HG03175 (cell line): ENCODE results near the gene MROH2B.

ENCODE experiments used
- ATAC-seq: cut with Tn5 transposase; IDR thresholded peaks from one replicate; pipeline ENCODE4 v1.9.1; 2021; ENCODE audit warnings: mild to moderate bottlenecking, moderate library complexity; ENCODE audit not compliant: unreplicated experiment

The MROH2B gene

DNA sequence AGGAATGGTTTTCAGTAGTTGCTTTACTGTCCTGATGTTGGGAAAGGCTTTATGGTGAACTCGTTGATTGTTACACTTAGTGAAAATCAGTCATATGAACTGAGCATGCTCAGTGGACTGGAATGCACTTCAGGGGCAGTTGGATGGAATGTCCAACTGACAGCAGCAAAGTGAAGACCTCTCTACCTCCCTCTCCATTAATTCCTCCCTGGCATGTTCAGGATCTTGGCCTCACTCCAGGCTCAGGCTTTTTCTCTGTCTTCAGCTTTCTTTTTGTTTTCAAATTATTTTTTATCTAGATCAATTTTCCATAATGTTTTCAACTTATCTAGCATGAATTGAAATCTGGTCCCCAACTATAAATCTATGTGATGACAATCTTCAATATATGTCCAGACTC, at the start of gene MROH2B:
Gene MROH2B (minus strand): TSS at position 101 of the 400 bp plus-strand sequence. CDS start 490 bp downstream, outside the sequence.
- no peak for ATAC-seq

GRCh38 chr5:41120600-41120999, 49.5 kb upstream of the MROH2B start:
- ATAC-seq = no peak

GRCh38 chr5:41118177-41118576, 47.0 kb upstream of the MROH2B start:
- no peak for ATAC-seq

DNA sequence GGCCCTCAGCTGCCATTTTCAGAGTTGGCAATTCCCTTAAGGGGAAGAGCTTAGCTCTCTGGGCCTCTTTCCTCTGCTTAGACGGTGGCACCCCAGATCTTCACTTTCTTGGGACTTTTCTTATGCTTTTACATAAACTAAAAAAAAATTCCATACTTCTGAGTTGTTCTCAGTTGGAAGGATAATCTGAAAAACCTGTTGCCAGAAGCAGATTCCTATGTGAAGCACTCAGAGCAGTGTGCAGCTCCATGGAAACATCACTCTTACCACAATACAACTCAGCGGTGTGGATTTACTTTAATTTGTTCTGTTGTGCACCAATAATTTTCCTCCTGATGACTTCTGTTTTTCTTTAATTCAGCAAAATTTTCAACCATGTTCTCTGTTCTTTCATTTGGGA, 44.1 kb upstream of the MROH2B start:
- ATAC-seq = no peak

- no peak for ATAC-seq
These were observed 41.6 kb upstream of the MROH2B start for GRCh38 chr5:41112486-41113455.

GRCh38 chr5:41109186-41109585, 38.0 kb upstream of the MROH2B start:
- no peak for ATAC-seq

GRCh38 chr5:41102341-41102740, 31.2 kb upstream of the MROH2B start:
- ATAC-seq = no peak

DNA sequence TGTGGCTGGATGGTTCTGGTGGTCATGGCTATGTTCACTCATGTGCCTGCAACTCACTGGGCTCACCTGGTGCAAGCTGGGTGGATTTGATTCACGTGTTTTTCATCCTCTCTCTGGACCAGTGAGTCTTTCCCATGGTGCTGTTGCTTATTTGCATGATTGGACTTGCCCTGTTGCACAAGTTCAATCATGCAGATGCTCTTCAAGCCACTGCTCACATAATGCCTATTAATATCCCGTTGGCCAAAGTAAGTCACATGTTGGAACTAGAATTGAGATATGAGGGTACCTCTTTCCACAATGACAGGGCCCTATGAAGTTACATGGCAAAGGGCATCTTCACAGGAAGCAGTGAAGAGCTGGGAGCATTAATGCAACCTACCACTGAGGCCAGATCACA, 26.5 kb upstream of the MROH2B start:
- ATAC-seq = no peak

DNA sequence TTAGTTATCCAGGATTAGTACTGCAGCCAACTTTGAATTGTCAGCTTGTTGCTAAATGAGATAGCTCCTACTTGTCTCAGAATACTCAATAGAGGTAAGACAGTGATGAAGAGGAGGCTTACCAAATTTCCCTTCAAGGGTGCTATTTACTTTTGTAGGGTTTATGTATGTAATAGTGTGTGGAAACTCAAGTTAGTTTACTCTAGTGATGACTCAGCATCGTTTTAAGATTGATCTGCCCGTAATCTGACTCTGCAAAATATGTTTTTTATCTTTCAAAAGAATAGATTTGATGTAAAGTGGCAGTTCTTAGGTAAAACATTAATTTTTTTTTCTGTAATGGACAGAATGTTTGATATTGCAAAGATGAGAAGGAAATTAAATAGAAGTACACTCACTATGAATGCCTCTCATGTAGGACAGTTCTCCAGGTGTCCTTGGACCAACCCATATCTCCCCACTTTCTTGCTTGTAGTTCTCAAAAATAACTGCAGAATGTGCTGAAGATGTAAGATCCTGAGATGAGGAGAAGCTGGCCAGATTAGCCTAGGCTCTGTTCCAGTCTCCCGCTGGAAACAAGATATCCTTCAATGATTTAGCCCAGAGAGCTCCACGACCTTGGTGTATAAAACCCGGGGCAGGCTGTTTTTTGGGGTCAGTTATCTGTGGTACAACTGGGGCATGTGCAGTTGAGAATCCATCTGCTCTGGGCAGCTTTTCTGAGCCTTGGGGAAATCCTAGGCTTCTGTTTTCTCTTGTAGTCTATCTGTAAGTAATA, 24.4 kb upstream of the MROH2B start:
- no peak for ATAC-seq

GRCh38 chr5:41094871-41095270, 23.7 kb upstream of the MROH2B start:
- ATAC-seq = no peak

DNA sequence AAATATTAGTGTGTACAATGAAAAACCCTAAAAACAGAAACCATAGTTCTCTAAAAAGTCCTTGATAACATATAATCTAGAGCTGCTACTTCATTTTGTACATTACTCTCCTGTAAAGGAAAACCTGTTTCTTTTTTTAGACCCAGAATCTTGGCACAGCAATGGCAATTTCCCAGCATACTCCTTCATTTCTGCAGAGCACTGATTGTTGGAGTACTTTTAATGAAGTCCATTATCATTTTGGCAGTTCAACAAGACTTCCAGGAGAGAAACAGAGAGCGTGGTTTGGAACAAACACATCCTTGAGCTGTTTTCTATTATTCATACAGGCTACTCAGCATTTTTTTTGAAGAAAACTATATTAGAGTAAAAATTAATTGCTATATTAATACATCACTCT, 22.7 kb upstream of the MROH2B start:
- no peak for ATAC-seq

- ATAC-seq = no peak
These were observed 16.3 kb upstream of the MROH2B start for GRCh38 chr5:41087461-41087860.

DNA sequence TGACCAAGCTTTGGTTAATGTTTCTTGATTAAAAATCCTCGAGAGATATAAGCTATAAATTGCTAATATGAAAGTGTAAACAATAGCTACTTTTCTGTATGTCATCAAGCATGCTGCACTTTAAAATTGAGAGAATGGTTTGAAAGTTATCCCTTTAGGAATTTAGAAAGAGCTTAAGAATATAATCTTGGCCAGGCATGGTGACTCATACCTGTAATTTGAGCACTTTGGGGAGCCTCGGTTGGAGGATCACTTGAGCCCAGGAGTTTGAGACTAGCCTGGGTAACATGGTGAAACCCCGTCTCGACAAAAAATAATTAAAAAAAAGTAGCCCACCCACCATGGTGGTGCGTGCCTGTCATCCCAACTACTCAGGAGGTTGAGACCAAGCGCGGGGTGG, 12.2 kb upstream of the MROH2B start:
- ATAC-seq = no peak

DNA sequence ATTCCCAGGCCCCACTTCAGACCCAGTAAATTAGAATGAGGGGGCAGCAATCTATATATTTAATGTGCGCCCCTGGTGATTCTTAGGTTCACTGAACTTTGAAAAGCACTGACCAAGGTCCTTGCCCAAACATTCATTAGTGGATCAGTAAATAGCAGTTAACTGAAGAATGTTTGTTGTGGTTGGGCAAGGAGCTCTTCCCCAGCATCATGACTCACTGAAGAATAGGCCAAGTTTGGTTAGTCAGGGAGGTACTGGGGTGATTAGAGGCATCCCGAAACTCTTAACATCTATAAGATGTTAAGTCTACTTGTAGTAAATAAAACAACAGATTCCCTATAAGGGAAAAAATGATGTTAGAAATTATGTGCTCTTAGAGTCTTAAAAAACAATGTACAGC, 833 bp upstream of the MROH2B start:
- no peak for ATAC-seq

DNA sequence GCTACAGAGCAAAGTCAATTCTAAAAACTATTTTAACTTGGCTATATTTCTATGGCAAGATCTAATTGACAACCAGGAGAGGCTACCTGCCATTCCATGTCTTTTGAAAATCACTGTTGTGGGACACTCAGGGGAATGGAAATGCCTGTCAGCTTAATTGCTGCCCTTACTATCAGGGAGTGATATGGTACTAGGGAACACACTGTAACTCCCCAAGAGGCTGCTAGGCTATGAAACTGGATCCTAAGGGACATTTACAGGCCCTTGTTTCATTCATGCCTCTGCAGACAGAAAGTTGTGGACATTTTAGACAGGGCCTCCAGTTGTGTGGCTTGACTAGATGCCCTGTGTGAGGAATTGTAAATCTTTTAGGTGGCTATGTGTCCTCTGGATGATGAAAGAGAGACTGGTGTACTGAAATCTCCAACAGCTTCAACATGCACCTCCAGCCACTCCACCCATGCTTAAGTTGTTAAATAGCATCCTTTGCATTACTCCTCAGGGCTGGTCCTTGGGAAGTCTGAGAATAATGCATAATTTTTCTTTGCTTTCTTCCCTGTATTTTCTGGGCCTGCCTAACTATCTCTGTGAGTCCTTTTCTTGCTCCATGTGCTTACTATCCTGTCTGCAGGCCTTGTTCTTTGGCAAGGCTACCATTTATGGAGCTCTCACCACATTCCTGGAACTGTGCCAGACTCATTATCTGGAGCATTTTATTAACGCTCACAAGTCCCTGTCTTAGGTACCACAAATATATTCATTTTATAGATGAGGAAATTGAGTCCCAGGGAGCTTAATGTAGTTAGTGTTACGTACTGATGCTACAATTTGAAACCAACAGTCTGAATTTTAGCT, 3.2 kb downstream of the MROH2B start:
- ATAC-seq = no peak

- ATAC-seq = no peak
These were observed 5.3 kb downstream of the MROH2B start for GRCh38 chr5:41065691-41066335.

- ATAC-seq = no peak
These were observed 13.2 kb downstream of the MROH2B start for GRCh38 chr5:41057940-41058339.

GRCh38 chr5:41057231-41057630, 13.9 kb downstream of the MROH2B start:
- ATAC-seq = no peak

- ATAC-seq = no peak
These were observed 22.2 kb downstream of the MROH2B start for GRCh38 chr5:41048986-41049385.

DNA sequence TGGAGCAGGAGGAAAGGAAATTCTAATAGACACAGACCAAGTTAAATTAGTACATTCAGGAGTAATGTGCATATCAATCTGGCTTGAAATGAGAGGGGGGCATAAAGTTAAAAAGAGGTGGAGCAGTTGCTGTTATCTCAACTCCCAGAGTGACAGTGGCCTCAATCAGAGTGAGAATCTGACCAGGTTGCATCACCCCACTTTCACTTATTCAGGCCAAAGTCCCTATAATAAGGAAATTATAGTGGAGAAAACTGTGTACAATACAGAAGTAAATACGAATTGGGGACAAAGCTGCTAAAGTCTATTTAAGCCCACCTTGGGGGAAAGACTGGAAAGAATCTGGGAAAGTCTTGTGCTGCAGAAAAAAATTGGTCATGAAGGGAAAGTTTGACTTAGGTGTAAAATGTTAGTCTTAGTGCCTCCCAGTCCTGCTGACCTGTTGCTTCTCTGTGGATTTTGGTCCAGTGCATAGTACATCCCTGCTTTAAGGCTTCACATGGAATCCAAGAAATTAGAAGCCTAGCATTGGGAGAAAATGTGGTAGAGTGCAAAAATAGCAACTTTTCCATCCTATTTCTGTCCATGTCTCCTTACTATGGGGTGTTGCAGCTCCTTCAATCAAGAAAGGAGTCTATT, 27.9 kb downstream of the MROH2B start:
- no peak for ATAC-seq
